GM12878 (cell line): Measurements from ENCODE around the gene IQCH. TPM values are rescaled to one million over a fixed set of nuclear protein-coding genes. Genes with fewer than 3 reads are reported as not detected.

Experiments
- ATAC-seq: fragments of 200-7000 bp; cut with Tn5 transposase; 3 replicates; pipeline ENCODE4 v1.9.1; 2020; ENCODE audit warnings: mild to moderate bottlenecking, moderate library complexity
- BruUV-seq: library from RNA; stranded (reverse); fragments of 400-500 nt; replicated peaks from 2 replicates; lab custom pipeline; 2021; lab: Mats Ljungman, UMichigan
- CTCF ChIA-PET: fragments of 300-600 bp; sonication (Branson Sonifier 250); formaldehyde crosslinking; extraction: SDS; loops from one replicate; lab custom pipeline; 2021; ENCODE audit warnings: inconsistent platforms; lab: Yijun Ruan, JAX
- POLR2A ChIA-PET: fragments of 350-600 bp; formaldehyde crosslinking; extraction: SDS; loops from one replicate; lab custom pipeline; 2021; ENCODE audit warnings: inconsistent platforms; lab: Charles Lee
- RAD21 ChIA-PET: fragments of 300-600 bp; sonication (Branson Sonifier 250); formaldehyde crosslinking; loops from one replicate; lab custom pipeline; 2023; ENCODE audit warnings: antibody characterized with exemption; ENCODE audit not compliant: unreplicated experiment; lab: Charles Lee
- SMC1A ChIA-PET: fragments of 300-600 bp; sonication (Branson Sonifier 250); formaldehyde crosslinking; loops from one replicate; lab custom pipeline; 2023; ENCODE audit not compliant: unreplicated experiment, uncharacterized antibody; lab: Charles Lee
- DNase-seq: peaks from one replicate; pipeline ENCODE4 v3.0.0-alpha.2; 2011; ENCODE audit warnings: low read depth, low spot score
- FAIRE-seq: peaks from 3 replicates; lab custom pipeline; 2011; peaks lifted over from hg19 to GRCh38; lab: Jason Lieb, UNC
- H2AFZ ChIP-seq: 2 replicates; pipeline ENCODE4 v1.6.0; 2011; ENCODE audit warnings: low read depth, low read length, control low read depth; ENCODE audit not compliant: control insufficient read depth
- H3K27ac ChIP-seq: 2 replicates; pipeline ENCODE4 v1.5.1; 2011; ENCODE audit warnings: control low read depth; ENCODE audit not compliant: control insufficient read depth, insufficient read depth
- H3K27me3 ChIP-seq, 2 experiments: replicated peaks in 1 of 2; 2 replicates each; pipeline versions ENCODE4 v1.6.0 to v1.6.1; 2011; ENCODE audit warnings: low read length in 1 of 2; ENCODE audit not compliant: control insufficient read depth in 2 of 2, insufficient read depth in 2 of 2
- H3K36me3 ChIP-seq, 2 experiments: 2 replicates each; pipeline ENCODE4 v1.5.1; 2011; ENCODE audit warnings: low read length in 1 of 2; ENCODE audit not compliant: control insufficient read depth in 2 of 2, insufficient read depth in 2 of 2
- H3K4me1 ChIP-seq: 2 replicates; pipeline ENCODE4 v1.6.1; 2011; ENCODE audit warnings: mild to moderate bottlenecking, low read length, moderate library complexity, mixed read lengths; ENCODE audit not compliant: control insufficient read depth, insufficient read depth
- H3K4me2 ChIP-seq: 2 replicates; pipeline ENCODE4 v1.6.0; 2011; ENCODE audit warnings: control low read depth; ENCODE audit not compliant: control insufficient read depth, insufficient read depth
- H3K4me3 ChIP-seq: fragments of 200-600 bp; sonication (generic); 2 replicates; pipeline ENCODE4 v1.5.1; 2016
- H3K79me2 ChIP-seq: 2 replicates; pipeline ENCODE4 v1.6.0; 2011; ENCODE audit warnings: low read length; ENCODE audit not compliant: control insufficient read depth, insufficient read depth
- H3K9ac ChIP-seq: 2 replicates; pipeline ENCODE4 v1.8.0; 2011; ENCODE audit warnings: low read length, control low read depth, mixed read lengths; ENCODE audit not compliant: control insufficient read depth, insufficient read depth
- H3K9me3 ChIP-seq: replicated peaks from 3 replicates; pipeline ENCODE4 v1.5.1; 2011; ENCODE audit warnings: mild to moderate bottlenecking, low read length; ENCODE audit not compliant: control insufficient read depth, insufficient read depth
- H4K20me1 ChIP-seq: 2 replicates; pipeline ENCODE4 v1.6.0; 2011; ENCODE audit not compliant: control insufficient read depth, insufficient read depth
- ASH2L ChIP-seq: fragments of 300-600, 200-600 bp; sonication (generic); IDR thresholded peaks from 2 replicates; pipeline ENCODE4 v1.6.1; 2017; ENCODE audit warnings: low read depth, mild to moderate bottlenecking, borderline replicate concordance
- GABPA ChIP-seq: IDR thresholded peaks from 2 replicates; pipeline ENCODE4 v1.6.1; 2014; ENCODE audit warnings: antibody characterized with exemption, low read depth, mild to moderate bottlenecking, inconsistent platforms
- HDAC6 ChIP-seq: fragments of 200-600 bp; sonication (generic); IDR thresholded peaks from one replicate; pipeline ENCODE4 v1.8.0; 2017; ENCODE audit warnings: antibody characterized with exemption; ENCODE audit not compliant: unreplicated experiment
- JUNB ChIP-seq: IDR thresholded peaks from 2 replicates; pipeline ENCODE4 v1.6.1; 2016; ENCODE audit warnings: antibody characterized with exemption, mild to moderate bottlenecking
- MEF2A ChIP-seq: IDR thresholded peaks from 2 replicates; pipeline ENCODE4 v1.6.1; 2011; ENCODE audit warnings: low read depth, mild to moderate bottlenecking, low read length, moderate library complexity; ENCODE audit not compliant: insufficient read depth
- MTA2 ChIP-seq: fragments of 450-650 bp; IDR thresholded peaks from 2 replicates; pipeline ENCODE4 v1.6.1; 2016; ENCODE audit warnings: low read depth, mild to moderate bottlenecking, moderate library complexity
- PBX3 ChIP-seq: IDR thresholded peaks from 2 replicates; pipeline ENCODE4 v1.6.1; 2011; ENCODE audit warnings: mild to moderate bottlenecking, low read depth, low read length, moderate library complexity; ENCODE audit not compliant: insufficient replicate concordance
- SIN3A ChIP-seq: IDR thresholded peaks from 2 replicates; pipeline ENCODE4 v1.6.1; 2012; ENCODE audit warnings: low read depth, low read length, improper control_type of control experiment
- SP1 ChIP-seq: IDR thresholded peaks from one replicate; pipeline ENCODE4 v1.6.1; 2011; ENCODE audit warnings: low read depth, low read length
- ZNF384 ChIP-seq: IDR thresholded peaks from 2 replicates; pipeline ENCODE4 v1.6.1; 2012; ENCODE audit warnings: low read depth, mild to moderate bottlenecking, low read length, improper control_type of control experiment, borderline replicate concordance
- WGBS: methylation state at CpG from one replicate; pipeline ENCODE4 v1.1.6; 2016; ENCODE audit warnings: low lambda C conversion rate; ENCODE audit not compliant: insufficient replicate concordance, insufficient coverage; ENCODE audit errors: missing lambda C conversion rate; 5-methylcytosine and 5-hydroxymethylcytosine counted together
- in situ Hi-C: fragments of 300-500 bp; cut with MboI; formaldehyde crosslinking; loops from 9 replicates; pipeline ENCODE4 v1.14.3; 2018; ENCODE audit warnings: mixed read lengths
- intact Hi-C: fragments of 100-400 bp; cut with micrococcal nuclease; formaldehyde crosslinking; loops from one replicate; pipeline ENCODE4 v1.14.2; 2022; ENCODE audit not compliant: unreplicated experiment
- polyA plus RNA-seq, 11 experiments: library from polyadenylated mRNA; depleted of rRNA in 4 of 11; unstranded in 6 of 11; stranded (reverse) in 5 of 11; fragments of >200 nt; fragmentation: Nextera tagmentation in 4 of 11; fragmentation: Illumina TruSeq in 1 of 11; extraction: Ambion mirVana in 4 of 11; extraction: Trizol in 1 of 11; gene quantifications; 1 replicate in 1 of 11; 2 replicates in 10 of 11; pipeline versions ENCODE4 v1.2.1 to v1.2.3, GENCODE V29; 2011 to 2016; ENCODE audit warnings: inconsistent platforms in 2 of 11, missing spikeins in 2 of 11, low read depth in 1 of 11
- total RNA-seq, 4 experiments: library from RNA; depleted of rRNA in 3 of 4; stranded (reverse); fragments of >200 nt in 3 of 4; fragmentation: Illumina TruSeq in 1 of 4; extraction: Trizol in 1 of 4; gene quantifications; 2 replicates each; pipeline versions ENCODE4 v1.2.1 to v1.2.3, GENCODE V29; 2013 to 2021
- TF ChIP-seq, protein P1 (sequence below): fragments of 450-650 bp; IDR thresholded peaks from 2 replicates; pipeline ENCODE4 v1.6.1; 2017; ENCODE audit warnings: mild to moderate bottlenecking, moderate library complexity
- TF ChIP-seq, protein P2 (sequence below): fragments of 150-350 bp; IDR thresholded peaks from 2 replicates; pipeline ENCODE4 v1.6.1; 2016; ENCODE audit warnings: low read depth, low read length
- TF ChIP-seq, protein P3 (sequence below): IDR thresholded peaks from 2 replicates; pipeline ENCODE4 v1.6.1; 2012; ENCODE audit warnings: low read depth, low read length, improper control_type of control experiment

The IQCH gene
- total and polyA plus RNA-seq, 10 of the 15 experiments (the other 5 are each of a cell fraction or from before 2014, with no cell fraction given) = 0.29 to 1.3 (median 0.99) TPM

DNA sequence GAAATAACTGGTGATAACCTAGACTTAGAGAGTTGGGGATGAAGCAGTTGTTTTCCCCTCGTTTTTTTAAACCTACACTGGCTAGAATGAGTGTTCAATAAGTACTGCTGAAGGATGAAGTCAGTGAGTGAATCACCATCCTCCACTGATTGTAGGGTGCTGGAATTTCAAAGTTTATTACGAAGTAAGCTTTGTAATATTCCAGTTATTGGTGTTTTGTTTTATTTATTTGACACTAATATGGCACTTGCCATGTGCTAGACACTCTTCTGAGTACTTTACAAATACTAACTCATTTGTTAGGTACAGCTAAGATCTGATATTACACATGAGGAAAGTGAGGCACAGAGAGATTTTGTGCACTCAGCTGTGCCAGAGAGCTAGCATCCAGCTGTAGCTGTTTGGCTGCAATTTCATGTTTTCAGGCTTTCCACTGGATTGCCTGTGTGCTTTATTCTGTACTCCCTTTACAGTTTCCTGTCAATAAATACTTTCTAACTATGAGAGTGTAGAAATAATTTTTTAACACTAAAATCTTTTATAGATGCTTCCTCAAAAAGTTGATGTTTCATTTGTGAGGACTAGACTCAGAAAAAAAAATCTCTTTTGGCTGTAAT, 293.8 kb downstream of the IQCH start:
- in situ Hi-C loops = loop anchor here (25.0 kb wide), 1 partner anchor 1264 kb away; the partner anchor contains the start of gene ANP32A
- WGBS = 95% methylated on average over 2 of the region's 2 CpGs
- H3K4me1 ChIP-seq = peaks cover 11% of the 10 kb centered on the region
- no peak overlapping the region for H3K4me2 ChIP-seq
- H3K27me3 ChIP-seq = no peaks in the 10 kb centered on the region
- no peak overlapping the region for H3K9ac ChIP-seq
- ATAC-seq = no peak
- TF ChIP-seq, protein P1, sequence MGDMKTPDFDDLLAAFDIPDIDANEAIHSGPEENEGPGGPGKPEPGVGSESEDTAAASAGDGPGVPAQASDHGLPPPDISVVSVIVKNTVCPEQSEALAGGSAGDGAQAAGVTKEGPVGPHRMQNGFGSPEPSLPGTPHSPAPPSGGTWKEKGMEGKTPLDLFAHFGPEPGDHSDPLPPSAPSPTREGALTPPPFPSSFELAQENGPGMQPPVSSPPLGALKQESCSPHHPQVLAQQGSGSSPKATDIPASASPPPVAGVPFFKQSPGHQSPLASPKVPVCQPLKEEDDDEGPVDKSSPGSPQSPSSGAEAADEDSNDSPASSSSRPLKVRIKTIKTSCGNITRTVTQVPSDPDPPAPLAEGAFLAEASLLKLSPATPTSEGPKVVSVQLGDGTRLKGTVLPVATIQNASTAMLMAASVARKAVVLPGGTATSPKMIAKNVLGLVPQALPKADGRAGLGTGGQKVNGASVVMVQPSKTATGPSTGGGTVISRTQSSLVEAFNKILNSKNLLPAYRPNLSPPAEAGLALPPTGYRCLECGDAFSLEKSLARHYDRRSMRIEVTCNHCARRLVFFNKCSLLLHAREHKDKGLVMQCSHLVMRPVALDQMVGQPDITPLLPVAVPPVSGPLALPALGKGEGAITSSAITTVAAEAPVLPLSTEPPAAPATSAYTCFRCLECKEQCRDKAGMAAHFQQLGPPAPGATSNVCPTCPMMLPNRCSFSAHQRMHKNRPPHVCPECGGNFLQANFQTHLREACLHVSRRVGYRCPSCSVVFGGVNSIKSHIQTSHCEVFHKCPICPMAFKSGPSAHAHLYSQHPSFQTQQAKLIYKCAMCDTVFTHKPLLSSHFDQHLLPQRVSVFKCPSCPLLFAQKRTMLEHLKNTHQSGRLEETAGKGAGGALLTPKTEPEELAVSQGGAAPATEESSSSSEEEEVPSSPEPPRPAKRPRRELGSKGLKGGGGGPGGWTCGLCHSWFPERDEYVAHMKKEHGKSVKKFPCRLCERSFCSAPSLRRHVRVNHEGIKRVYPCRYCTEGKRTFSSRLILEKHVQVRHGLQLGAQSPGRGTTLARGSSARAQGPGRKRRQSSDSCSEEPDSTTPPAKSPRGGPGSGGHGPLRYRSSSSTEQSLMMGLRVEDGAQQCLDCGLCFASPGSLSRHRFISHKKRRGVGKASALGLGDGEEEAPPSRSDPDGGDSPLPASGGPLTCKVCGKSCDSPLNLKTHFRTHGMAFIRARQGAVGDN = no peak
- TF ChIP-seq GABPA = no peak
- TF ChIP-seq SIN3A = no peak
- no peak for TF ChIP-seq MTA2
- no peak for TF ChIP-seq ZNF384
- TF ChIP-seq, protein P2, sequence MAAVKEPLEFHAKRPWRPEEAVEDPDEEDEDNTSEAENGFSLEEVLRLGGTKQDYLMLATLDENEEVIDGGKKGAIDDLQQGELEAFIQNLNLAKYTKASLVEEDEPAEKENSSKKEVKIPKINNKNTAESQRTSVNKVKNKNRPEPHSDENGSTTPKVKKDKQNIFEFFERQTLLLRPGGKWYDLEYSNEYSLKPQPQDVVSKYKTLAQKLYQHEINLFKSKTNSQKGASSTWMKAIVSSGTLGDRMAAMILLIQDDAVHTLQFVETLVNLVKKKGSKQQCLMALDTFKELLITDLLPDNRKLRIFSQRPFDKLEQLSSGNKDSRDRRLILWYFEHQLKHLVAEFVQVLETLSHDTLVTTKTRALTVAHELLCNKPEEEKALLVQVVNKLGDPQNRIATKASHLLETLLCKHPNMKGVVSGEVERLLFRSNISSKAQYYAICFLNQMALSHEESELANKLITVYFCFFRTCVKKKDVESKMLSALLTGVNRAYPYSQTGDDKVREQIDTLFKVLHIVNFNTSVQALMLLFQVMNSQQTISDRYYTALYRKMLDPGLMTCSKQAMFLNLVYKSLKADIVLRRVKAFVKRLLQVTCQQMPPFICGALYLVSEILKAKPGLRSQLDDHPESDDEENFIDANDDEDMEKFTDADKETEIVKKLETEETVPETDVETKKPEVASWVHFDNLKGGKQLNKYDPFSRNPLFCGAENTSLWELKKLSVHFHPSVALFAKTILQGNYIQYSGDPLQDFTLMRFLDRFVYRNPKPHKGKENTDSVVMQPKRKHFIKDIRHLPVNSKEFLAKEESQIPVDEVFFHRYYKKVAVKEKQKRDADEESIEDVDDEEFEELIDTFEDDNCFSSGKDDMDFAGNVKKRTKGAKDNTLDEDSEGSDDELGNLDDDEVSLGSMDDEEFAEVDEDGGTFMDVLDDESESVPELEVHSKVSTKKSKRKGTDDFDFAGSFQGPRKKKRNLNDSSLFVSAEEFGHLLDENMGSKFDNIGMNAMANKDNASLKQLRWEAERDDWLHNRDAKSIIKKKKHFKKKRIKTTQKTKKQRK = no peak
- no peak for TF ChIP-seq SP1
- TF ChIP-seq HDAC6 = no peak
- no peak for TF ChIP-seq MEF2A
- TF ChIP-seq PBX3 = no peak
- no peak for TF ChIP-seq ASH2L
- TF ChIP-seq, protein P3, sequence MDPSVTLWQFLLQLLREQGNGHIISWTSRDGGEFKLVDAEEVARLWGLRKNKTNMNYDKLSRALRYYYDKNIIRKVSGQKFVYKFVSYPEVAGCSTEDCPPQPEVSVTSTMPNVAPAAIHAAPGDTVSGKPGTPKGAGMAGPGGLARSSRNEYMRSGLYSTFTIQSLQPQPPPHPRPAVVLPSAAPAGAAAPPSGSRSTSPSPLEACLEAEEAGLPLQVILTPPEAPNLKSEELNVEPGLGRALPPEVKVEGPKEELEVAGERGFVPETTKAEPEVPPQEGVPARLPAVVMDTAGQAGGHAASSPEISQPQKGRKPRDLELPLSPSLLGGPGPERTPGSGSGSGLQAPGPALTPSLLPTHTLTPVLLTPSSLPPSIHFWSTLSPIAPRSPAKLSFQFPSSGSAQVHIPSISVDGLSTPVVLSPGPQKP = no peak
- TF ChIP-seq JUNB = no peak
- BruUV-seq = no TSS peak
- H3K9me3 ChIP-seq = no peaks in the 10 kb centered on the region
- no peaks in the 10 kb centered on the region for H4K20me1 ChIP-seq
- no peak overlapping the region for H2AFZ ChIP-seq
- peaks cover 1% of the 10 kb centered on the region; the same call in 1 of the 2 replicates for H3K79me2 ChIP-seq
- peaks cover 3% of the 10 kb centered on the region in 2 experiments; a peak in 1 of 4 replicates for H3K36me3 ChIP-seq
- ChIA-PET POLR2A (no interaction called here), RAD21 (interaction anchor here (0.7 kb wide), 1 partner anchor 9 kb away, joined by 3 read pairs; no protein-coding TSS in a partner anchor), CTCF (no interaction called here), SMC1A (interaction anchor here (1.0 to 3.9 kb wide), 5 partner anchors 8 to 44 kb away, joined by 3 to 19 read pairs (median 4); partner anchors contain the start of gene C15orf61)
- intact Hi-C loops = no loop called here
- DNase-seq = no peak
- peak overlapping the region; percentile 7; the same call in 1 of the 2 replicates for H3K27ac ChIP-seq
- no peak for FAIRE-seq
- H3K4me3 ChIP-seq = no peak overlapping the region
